ENCODE results near the gene RUNX1. TPM values are rescaled to one million over a fixed set of nuclear protein-coding genes. Genes with fewer than 3 reads are reported as not detected.

The RUNX1 gene
- total RNA-seq, 2 donors from 2014 or later = 21.3 to 23.0 TPM

DNA sequence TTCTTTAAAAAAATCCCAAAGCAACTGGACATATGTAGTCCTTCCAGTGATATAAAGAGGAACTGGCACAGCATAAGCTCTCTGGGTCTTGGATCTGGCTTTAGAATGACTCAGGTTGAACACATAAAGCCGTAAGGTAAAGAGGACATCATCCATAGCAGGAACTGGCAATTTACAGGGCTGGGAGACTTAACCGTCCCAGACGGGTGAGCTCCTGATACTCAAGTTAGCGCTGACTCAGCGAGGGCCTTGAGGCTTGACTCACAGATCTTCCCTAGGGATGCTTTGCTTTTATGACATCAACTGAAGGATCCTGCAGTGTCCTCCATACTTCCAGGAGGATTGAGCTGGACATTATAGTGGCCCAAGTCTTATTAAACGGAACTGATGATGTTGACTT is 226.2 kb downstream of the RUNX1 start:
- H3K9ac ChIP-seq (ENCODE audit: low read depth in 2 of 2, low read length in 2 of 2) = no peak overlapping the region
- DNase-seq = peak; percentile 12
- H3K36me3 ChIP-seq = no peaks in the 10 kb centered on the region
- intact Hi-C loops (cut with DNase I) = no loop called here
- no peaks in the 10 kb centered on the region for H3K9me3 ChIP-seq
- no peaks in the 10 kb centered on the region for H3K27me3 ChIP-seq
- peaks cover 3% of the 10 kb centered on the region for H3K4me1 ChIP-seq
- TF ChIP-seq, protein P1, sequence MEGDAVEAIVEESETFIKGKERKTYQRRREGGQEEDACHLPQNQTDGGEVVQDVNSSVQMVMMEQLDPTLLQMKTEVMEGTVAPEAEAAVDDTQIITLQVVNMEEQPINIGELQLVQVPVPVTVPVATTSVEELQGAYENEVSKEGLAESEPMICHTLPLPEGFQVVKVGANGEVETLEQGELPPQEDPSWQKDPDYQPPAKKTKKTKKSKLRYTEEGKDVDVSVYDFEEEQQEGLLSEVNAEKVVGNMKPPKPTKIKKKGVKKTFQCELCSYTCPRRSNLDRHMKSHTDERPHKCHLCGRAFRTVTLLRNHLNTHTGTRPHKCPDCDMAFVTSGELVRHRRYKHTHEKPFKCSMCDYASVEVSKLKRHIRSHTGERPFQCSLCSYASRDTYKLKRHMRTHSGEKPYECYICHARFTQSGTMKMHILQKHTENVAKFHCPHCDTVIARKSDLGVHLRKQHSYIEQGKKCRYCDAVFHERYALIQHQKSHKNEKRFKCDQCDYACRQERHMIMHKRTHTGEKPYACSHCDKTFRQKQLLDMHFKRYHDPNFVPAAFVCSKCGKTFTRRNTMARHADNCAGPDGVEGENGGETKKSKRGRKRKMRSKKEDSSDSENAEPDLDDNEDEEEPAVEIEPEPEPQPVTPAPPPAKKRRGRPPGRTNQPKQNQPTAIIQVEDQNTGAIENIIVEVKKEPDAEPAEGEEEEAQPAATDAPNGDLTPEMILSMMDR (IDR thresholded peaks at IDR 0.05) = no peak
- H3K4me3 ChIP-seq = no peak overlapping the region
- no peak overlapping the region for H3K27ac ChIP-seq

DNA sequence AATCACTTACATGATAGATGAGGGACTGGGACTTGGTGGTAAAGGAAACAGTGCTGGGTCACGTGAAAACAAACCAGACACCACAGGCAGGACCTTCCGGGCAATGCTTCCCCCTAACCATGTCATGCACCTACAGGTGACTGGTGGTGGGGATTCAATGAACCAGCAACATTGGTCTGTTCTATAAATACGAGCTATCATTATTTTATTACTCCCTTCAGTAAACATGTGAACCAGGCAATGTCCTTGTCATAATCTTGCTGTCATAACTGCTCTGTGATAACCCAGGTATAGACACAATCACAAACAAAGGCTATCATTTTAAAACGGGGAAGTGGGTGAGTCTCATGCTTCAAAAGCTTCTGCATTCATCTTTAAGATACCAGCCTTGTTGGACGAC is 226.9 kb downstream of the RUNX1 start:
- peak; percentile 23 for DNase-seq
- Histone ChIP-seq H3K4me1 (peaks cover 3% of the 10 kb centered on the region), H3K27ac (no peak overlapping the region), H3K36me3 (no peaks in the 10 kb centered on the region), H3K9ac (ENCODE audit: low read depth in 2 of 2, low read length in 2 of 2) (peak overlapping the region in 1 of 2 donors; percentile 4), H3K27me3 (no peaks in the 10 kb centered on the region), H3K9me3 (no peaks in the 10 kb centered on the region), H3K4me3 (no peak overlapping the region)
- TF ChIP-seq, protein P1 (IDR thresholded peaks at IDR 0.05) = no peak
- intact Hi-C loops (cut with DNase I) = no loop called here

DNA sequence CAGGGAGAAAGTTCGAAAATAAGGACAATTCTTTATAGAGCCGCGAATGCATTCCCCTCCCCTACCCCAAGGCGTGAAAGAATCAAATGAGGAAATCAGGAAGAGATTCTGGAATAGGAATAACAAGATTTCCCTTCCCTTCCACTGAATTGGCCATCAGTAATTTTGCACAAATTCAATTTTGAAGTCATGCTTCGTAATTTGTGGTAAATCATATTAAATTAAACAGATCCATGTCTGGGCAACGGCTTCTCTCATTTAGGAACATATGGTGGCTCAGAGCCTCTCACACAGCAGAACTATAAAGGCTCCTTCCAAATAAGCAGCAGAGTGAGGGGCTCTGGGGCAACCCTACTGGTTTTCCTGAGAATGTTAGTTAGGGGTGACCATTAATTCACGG is 227.4 kb downstream of the RUNX1 start:
- Histone ChIP-seq H3K4me3 (no peak overlapping the region), H3K27me3 (no peaks in the 10 kb centered on the region), H3K9ac (ENCODE audit: low read depth in 2 of 2, low read length in 2 of 2) (peak overlapping the region in 1 of 2 donors; percentile 4), H3K36me3 (no peaks in the 10 kb centered on the region), H3K4me1 (peaks cover 3% of the 10 kb centered on the region), H3K9me3 (no peaks in the 10 kb centered on the region), H3K27ac (no peak overlapping the region)
- TF ChIP-seq, protein P1 (IDR thresholded peaks at IDR 0.05) = no peak
- intact Hi-C loops (cut with DNase I) = no loop called here
- DNase-seq = no peak

DNA sequence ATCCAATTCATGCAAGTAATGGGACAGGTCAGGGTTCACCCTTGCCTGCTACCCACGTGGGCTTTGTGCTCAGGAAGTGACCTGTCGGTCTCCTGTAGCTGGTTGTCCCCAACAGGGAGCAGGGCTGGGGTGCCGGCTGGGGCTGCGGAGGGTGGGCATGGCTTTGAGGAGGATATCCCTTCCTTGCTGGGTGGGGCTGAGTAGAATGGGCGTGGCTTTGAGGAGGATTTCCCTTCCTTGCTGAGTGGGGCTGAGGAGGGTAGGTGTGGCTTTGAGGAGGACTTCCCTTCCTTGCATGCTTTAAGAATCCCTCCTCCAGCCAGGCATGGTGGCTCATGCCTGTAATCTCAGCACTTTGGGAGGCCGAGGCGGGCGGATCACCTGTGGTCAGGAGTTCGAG is 229.1 kb downstream of the RUNX1 start:
- TF ChIP-seq, protein P1 (IDR thresholded peaks at IDR 0.05) = no peak

DNA sequence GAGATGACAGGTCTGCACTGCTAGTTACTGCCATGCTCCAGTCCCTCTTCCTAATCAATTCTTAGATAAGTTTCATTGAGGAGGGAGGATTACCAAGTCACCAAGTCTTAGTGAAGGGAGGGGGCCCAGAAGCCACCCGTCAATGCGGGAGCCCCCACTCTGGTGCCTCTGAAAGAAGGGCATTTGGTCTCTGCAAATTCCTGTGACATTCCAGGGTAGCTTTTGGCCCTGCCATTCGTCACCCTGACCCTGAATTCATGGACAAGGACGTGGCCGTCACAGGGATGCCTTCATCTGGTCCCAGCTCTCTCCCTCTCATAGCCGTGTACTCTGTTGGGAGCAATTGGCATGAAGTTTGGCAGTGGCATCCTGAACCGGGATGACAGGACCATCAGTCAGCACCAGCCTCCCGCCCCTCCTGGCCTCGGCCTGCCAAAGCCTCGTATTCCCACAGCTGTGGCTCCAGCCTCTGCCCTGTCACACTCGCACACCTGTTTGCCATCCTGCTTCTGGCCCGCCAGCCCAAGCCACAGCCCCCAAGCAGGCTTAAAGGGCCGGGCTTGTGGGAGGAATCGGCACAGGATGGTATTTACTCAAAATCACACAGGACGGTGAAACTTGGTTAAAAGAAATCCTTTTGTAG is 229.6 kb downstream of the RUNX1 start:
- TF ChIP-seq, protein P1 (IDR thresholded peaks at IDR 0.05) = no peak
- H3K27ac ChIP-seq = no peak overlapping the region
- H3K9me3 ChIP-seq = no peaks in the 10 kb centered on the region
- H3K9ac ChIP-seq (ENCODE audit: low read depth in 2 of 2, low read length in 2 of 2) = no peak overlapping the region
- H3K4me3 ChIP-seq = no peak overlapping the region
- H3K4me1 ChIP-seq = peaks cover 3% of the 10 kb centered on the region
- H3K36me3 ChIP-seq = no peaks in the 10 kb centered on the region
- H3K27me3 ChIP-seq = no peaks in the 10 kb centered on the region
- peak; percentile 15 for DNase-seq
- intact Hi-C loops (cut with DNase I) = no loop called here

More for the DNA sequence above, 229.1 kb downstream of the RUNX1 start:
- Histone ChIP-seq H3K9me3 (no peaks in the 10 kb centered on the region), H3K4me3 (no peak overlapping the region), H3K4me1 (peaks cover 3% of the 10 kb centered on the region), H3K36me3 (no peaks in the 10 kb centered on the region), H3K27ac (no peak overlapping the region), H3K9ac (ENCODE audit: low read depth in 2 of 2, low read length in 2 of 2) (no peak overlapping the region), H3K27me3 (no peaks in the 10 kb centered on the region)
- intact Hi-C loops (cut with DNase I) = no loop called here
- DNase-seq = peak; percentile 17
